EH (cell line): Measurements from ENCODE around the gene ADORA2A.

Experiments used
- DNase-seq: peaks from one replicate; pipeline ENCODE4 v3.0.0-alpha.2; 2015; ENCODE audit warnings: low read depth

Gene ADORA2A

GRCh38 chr22:24427500-24428164 lies at the start of gene ADORA2A:
Gene ADORA2A, plus strand, starts transcription at chr22:24427599. Its CDS starts 5,806 bp downstream, at chr22:24433405.
- no peak for DNase-seq

DNA sequence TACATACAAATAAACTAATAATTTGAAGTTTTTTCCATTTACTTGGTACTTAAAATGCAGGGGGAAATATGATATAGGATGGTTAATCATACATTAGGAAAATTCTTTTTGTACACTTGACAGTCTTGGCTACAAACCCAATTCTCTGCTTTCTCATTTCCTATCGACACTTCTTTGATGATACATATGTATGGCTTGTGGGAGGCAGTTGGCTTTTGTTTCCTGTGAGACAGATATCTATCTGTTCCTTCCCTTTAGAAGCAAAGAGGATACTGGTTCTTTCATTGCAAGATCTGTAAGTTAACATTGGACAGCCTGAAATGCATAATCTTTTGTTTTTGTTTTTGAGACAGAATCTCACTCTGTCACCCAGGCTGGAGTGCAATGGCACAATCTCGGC lies 47.9 kb upstream of the ADORA2A start:
- DNase-seq = peak; percentile 60

GRCh38 chr22:24380220-24380904 lies 47.0 kb upstream of the ADORA2A start:
- no peak for DNase-seq

- no peak for DNase-seq
Measured at GRCh38 chr22:24380905-24381230, 46.5 kb upstream of the ADORA2A start.

GRCh38 chr22:24383061-24383460 lies 44.3 kb upstream of the ADORA2A start:
- no peak for DNase-seq

DNA sequence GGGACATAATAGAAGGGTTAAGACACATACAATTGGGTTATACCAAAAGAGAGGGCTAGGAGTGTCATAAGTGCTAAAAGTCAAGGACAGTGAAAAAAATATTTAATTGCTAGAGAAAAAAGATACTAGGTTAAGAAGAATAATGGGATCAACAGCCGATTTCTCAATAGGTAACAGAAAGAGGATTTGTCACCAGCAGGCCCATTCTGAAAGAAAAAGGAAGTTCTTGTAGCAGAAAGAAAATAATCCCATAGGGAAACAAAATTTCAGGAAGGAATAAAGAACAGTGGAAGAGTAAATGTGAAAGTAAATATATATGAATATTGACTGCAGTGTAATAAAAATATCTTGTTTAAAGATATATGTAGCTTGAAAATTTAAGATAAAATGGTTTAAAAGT lies 43.3 kb upstream of the ADORA2A start:
- no peak for DNase-seq

DNA sequence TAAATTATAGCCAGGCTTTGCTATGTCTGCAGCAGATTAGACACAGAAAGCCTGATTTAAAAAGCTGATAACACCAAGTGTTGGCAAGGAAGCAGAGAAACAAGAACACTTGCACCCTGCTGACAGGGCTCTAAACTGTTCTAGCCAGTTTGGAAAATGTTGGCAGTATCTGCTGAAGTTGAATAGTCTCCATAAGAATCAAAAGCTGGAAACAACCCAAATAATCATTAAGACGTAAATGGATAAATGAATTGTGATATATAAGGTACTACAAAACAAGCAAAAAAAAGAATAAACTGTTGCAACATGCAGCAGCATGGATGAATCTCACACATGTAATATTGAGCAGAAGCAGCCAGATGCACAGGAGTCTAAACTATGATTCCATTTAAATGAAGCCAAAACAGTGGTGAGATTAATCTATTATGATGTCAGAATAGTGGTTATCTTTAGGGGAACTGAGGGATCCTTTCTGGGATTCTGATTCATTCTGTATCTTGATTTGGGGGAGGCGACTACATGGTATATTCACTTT lies 40.4 kb upstream of the ADORA2A start:
- no peak for DNase-seq

GRCh38 chr22:24389680-24390079 lies 37.7 kb upstream of the ADORA2A start:
- DNase-seq = no peak

- peak; percentile 46 for DNase-seq
Measured at GRCh38 chr22:24390156-24390555, 37.2 kb upstream of the ADORA2A start.

GRCh38 chr22:24390576-24390975 lies 36.8 kb upstream of the ADORA2A start:
- peak; percentile 20 for DNase-seq

DNA sequence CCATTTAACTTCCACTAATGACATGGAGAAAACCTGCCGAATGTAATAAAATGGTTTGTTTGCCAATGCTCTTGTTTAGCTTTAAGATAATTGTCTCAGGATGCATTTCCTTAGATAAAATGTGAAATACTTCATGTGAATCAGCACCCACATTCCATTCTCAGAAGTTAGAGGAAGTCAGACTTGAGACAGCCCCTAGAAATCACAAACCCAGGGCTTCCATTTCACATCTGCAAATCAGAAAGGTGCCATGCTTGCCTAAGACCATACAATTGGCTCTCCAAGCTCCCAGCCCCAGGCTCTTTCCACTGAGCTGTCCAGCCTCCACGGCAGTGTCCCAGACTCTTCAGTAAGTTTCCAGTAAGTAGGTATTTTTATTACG lies 35.6 kb upstream of the ADORA2A start:
- DNase-seq = peak; percentile 96

DNA sequence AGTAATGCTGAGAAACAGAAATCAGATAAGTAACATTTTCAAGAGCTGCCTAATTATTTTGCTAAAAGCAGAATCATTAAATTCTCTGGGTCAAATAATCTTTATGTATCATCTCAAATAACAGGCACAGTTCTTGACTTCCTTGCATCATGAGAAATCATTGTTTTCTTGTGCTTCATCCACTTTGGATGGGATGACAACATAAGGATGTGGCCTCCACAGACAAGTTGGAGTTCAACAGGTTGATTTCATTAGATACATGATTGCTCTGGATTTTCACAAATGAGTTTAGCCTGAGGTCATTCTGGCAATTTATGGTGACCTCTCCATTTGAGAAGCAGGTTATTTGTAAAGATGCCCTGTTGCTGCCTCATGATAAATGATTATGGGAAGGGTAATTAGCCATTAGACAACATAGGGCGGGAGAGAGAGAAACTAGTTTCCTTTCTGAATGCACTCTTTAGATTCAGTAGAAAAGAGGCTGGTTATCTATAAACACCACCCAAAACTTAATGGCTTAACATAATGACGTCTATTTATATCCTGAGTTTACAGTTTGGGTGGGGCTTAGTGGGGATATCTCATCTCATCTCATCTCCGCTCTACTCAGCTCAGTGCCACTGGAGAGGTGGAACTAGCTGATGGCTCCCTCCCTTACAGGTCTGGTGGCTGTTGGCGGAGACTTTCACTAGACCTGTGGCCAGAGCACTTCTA lies 35.0 kb upstream of the ADORA2A start:
- peak; percentile 91 for DNase-seq

DNA sequence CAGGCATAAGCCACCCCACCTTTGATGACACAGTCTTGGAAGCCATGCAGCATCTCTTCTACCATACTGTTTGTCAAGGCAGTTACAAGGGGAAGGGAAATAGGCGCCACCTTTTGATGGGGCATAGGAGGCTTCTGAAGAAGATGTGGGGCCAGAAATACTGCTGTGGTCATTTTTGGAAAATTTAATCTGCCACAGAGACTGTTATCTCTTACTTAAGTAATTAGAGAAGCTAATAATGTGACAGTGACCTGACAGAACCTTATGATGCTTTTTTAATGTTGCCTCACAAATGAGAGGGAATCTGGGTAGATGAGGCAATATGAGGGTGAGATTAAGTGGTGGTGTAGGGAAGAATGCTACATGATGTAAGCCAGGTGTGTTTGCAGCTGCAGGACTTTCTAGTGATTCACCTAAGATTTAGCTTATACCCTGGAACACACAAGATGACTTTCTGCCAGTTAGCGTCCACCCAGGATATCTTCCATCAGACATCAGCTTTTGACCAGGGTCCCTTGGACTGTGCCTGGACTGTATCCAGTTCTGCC lies 34.3 kb upstream of the ADORA2A start:
- DNase-seq = no peak

DNA sequence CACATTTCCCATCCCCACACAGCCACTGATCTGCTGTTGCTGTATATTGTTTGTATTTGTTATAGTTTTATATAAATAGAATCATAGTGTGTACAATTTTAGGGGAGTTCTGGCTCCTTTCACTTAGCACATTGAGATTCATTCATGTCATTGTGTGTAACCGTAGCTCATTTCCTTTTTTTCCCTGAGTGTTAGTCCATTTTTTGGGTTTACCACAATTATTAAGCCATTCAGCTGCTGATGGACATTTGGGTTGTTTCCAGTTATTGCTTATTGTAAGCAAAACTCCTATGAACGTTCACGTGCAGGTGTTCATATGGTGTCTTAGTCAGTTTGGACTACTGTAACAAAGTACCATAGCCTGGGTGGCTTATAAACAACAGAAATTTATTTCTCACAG lies 33.6 kb upstream of the ADORA2A start:
- no peak for DNase-seq

GRCh38 chr22:24394254-24394653 lies 33.1 kb upstream of the ADORA2A start:
- DNase-seq = no peak

GRCh38 chr22:24398409-24398808 lies 29.0 kb upstream of the ADORA2A start:
- peak; percentile 80 for DNase-seq

GRCh38 chr22:24400034-24400725 lies 27.2 kb upstream of the ADORA2A start:
- no peak for DNase-seq

GRCh38 chr22:24400726-24401596 lies 26.4 kb upstream of the ADORA2A start:
- peak; percentile 71 for DNase-seq

DNA sequence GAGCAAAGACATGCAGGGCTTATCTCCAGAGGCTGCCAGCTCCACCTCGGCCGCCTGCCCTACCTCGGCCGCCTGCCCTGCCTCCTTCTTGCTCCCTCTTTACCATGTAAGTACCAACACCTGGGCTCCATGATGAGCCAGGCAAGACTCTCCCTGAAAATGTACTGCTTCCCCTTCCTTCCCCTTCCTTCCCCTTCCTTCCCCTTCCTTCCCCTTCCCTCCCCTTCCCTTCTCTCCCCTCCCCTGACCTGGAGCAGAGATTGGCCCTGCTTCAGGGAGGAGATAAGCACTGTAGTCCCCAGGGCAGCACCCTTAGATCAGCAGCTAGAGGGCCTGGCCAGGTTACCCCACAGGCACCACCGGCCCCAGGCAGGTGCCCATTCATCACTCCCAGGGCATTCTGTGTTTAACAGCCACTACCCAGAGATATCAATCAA lies 25.4 kb upstream of the ADORA2A start:
- no peak for DNase-seq

GRCh38 chr22:24402460-24403192 lies 24.8 kb upstream of the ADORA2A start:
- DNase-seq = peak; percentile 99
